Breast epithelium (tissue), 3 donors: ENCODE measurements around the gene NUDT7.

Experiments used
- POLR2A ChIP-seq: fragments of 450-650 bp; IDR thresholded peaks from one replicate; pipeline ENCODE4 v1.6.1; 2016; ENCODE audit warnings: antibody characterized with exemption, mild to moderate bottlenecking, moderate library complexity
- TF ChIP-seq, protein P1 (sequence below), 3 donors: fragments of 450-650 bp; IDR thresholded peaks; one replicate each; pipeline ENCODE4 v1.5.1; 2016 to 2017; ENCODE audit warnings: antibody characterized with exemption in 3 of 3, mild to moderate bottlenecking in 3 of 3, moderate library complexity in 3 of 3

DNA sequence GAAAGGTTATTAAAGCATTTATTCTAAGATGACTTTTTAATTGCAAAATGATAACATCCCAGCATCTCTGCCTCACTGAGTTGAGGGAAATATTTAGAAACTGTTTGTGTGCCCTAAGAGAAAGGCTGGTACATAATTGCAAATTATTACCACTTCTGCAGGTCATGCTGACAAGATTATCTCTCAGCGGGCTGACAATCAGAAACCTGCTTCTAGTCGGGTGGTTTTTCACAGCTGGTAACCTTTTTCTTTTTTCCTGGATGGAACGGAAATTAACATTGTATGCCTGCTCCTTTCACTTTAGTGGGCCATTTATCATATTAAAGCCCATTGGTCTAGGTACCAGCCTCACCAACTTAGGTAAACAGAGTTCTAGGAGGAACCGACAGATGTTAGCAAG, 17.0 kb upstream of the NUDT7 start:
- TF ChIP-seq, protein P1, sequence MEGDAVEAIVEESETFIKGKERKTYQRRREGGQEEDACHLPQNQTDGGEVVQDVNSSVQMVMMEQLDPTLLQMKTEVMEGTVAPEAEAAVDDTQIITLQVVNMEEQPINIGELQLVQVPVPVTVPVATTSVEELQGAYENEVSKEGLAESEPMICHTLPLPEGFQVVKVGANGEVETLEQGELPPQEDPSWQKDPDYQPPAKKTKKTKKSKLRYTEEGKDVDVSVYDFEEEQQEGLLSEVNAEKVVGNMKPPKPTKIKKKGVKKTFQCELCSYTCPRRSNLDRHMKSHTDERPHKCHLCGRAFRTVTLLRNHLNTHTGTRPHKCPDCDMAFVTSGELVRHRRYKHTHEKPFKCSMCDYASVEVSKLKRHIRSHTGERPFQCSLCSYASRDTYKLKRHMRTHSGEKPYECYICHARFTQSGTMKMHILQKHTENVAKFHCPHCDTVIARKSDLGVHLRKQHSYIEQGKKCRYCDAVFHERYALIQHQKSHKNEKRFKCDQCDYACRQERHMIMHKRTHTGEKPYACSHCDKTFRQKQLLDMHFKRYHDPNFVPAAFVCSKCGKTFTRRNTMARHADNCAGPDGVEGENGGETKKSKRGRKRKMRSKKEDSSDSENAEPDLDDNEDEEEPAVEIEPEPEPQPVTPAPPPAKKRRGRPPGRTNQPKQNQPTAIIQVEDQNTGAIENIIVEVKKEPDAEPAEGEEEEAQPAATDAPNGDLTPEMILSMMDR (IDR thresholded peaks at IDR 0.05) = no peak
- no peak for TF ChIP-seq POLR2A
